Hippocampal formation (tissue), 2 donors: ENCODE results near the gene SWT1.
"Not testable (repeated sequence)": the region's sequence is repeated elsewhere in the genome, so short reads cannot be mapped to it uniquely, and the experiment has no call there.

ENCODE experiments used
- DNase-seq, 2 donors: peaks; one replicate each; lab custom pipeline; 2025; lab: John Stamatoyannopoulos, UW

The SWT1 gene

DNA sequence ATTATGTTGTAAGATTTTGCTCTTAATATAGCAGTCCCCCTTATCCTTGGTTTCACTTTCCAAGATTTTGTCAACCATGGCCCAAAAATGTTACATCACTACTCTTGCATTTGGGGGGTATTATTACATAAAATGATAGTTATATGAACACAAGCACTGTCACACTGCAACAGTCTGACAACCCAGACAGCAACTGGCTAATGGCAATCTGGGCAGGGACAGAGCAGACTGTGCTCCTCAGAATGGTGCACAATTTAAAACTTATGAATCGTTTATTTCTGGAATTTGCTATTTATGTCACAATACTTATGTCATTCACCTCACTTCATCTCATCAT is 162.1 kb downstream of the SWT1 start:
- DNase-seq: no peak

DNA sequence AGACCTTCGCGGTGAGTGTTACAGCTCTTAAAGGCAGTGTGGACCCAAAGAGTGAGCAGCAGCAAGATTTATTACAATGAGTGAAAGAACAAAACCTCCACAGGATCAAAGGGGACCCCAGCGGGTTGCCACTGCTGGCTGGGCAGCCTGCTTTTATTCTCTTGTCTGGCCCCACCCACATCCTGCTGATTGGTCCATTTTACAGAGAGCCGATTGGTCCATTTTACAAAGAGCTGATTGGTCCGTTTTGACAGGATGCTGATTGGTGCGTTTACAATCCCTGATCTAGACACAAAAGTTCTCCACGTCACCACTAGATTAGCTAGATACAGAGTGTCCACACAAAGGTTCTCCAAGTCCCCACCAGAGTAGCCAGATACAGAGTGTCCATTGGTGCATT is 164.1 kb downstream of the SWT1 start:
- not testable (repeated sequence) for DNase-seq

DNA sequence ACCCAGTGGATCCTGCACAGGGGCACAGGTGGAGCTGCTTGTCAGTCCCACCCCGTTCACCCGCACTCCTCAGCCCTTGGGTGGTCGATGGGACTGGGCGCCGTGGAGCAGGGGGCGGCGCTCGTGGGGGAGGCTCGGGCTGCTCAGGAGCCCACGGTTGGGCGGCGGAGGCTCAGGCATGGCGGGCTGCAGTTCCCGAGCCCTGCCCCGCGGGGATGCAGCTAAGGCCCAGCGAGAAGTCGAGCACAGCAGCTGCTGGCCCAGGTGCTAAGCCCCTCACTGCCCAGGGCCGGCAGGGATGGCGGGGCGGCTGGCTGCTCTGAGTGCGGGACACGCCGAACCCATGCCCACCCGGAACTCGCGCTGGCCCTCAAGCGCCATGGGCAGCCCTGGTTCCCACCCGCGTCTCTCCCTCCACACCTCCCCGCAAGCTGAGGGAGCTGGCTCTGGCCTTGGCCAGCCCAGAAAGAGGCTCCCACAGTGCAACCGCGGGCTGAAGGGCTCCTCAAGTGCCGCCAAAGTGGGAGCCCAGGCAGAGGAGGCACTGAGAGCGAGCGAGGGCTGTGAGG is 164.8 kb downstream of the SWT1 start:
- not testable (repeated sequence) for DNase-seq

DNA sequence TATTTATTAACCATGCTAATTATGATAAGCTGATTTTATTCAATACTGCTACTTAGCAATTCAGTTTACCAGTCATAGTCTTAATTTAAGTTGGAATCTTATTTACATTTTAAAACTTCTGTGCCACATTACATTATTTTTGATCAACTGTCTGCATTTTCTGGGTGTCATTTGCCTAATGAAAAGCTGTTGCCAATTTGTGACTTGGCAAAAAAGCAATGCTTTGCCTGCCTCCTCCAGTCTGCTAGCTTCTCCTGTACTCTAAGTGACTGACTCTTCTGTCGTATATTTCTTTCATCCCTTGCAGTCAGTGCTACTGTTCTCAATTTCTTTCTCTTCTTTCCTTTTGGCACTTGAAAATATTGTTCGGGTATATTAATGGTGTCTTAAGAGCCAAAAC is 165.7 kb downstream of the SWT1 start:
- DNase-seq: no peak

DNA sequence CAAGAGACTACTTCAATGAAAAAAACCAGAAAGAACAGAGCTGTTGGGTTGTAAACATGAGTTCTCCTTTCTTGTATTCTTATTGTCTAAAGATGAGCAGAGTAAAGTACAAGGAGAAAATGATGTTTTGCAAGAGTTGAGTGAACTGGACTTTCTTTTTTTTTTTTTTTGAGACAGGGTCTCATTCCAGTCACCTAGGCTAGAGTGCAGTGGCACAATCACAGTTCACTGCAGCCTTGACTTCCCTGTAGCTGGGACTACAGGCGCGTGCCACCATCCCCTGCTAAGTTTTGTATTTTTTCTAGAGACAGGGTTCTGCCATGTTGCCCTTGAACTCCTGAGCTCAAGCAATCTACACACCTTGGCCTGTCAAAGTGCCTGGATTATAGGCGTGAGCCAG is 167.2 kb downstream of the SWT1 start:
- no peak for DNase-seq

DNA sequence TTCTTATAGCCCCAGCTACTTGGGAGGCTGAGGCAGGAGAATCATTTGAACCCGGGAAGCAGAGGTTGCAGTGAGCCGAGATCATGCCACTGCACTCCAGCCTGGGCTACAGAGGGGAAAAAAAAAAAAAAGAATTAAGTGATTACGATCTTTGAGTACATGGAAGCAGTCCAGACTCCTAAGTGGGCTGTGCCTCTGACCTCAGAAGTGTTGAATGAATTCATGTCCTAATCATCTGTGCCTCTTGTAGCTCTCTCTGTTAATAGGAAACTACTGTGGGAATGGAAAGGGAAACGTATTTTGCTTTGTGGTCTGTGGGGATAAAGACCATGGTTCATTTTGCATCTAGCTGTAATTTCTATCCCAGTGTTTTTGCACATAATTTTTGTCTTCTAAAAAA is 168.4 kb downstream of the SWT1 start:
- no peak for DNase-seq

DNA sequence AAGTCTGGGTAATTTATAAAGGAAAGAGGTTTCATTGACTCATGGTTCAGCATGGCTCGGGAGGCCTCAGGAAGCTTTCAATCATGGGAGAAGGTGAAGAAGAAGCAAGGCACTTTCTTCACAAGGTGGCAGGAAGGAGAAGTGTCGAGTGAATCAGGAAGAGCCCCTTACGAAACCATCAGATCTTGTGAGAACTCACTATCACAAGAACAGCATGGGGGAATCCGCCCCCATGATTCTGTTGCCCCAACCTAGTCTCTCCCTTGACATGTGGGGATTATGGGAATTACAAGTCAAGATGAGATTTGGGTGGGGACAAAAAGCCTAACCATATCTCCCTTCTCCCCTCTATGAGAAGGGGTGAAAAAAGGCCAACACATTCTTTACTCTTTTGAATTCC is 171.3 kb downstream of the SWT1 start:
- no peak for DNase-seq

DNA sequence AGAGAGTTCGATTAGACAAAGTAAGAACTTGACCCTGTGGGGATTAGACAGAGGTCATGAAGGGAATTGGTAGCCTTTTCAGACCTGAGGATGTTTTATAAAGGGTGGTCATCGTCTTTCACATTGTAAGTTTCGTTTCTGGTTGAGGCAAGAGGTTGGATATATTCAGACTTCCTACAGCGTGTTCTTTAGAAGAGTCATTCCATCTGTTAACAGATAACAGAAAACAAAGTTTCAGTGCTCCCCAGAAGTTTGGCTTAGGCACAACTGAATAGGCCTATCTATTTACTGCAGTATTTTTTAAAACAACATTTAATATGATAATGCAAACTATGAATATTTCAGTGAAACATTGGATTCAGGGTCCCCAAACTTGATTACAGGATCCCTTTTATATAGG is 177.2 kb downstream of the SWT1 start:
- no peak for DNase-seq

DNA sequence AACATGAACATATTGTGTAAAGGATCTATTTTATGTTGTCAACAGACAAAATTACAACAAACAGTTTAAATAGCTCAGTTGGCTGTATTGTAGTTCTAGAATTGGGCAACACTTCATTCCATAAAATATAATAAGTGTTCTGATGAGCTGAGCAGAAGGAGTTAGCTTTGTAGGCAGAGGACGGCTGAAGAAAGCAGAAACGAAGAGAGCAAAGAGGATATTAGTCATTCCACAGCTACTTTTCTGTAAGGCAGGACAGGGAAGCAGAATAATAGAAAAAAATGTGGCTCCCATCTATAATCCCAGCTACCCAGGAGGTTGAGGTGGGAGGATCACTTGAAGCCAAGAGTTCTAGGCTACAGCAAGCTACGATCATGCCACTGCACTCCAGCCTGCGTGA is 180.3 kb downstream of the SWT1 start:
- no peak for DNase-seq

DNA sequence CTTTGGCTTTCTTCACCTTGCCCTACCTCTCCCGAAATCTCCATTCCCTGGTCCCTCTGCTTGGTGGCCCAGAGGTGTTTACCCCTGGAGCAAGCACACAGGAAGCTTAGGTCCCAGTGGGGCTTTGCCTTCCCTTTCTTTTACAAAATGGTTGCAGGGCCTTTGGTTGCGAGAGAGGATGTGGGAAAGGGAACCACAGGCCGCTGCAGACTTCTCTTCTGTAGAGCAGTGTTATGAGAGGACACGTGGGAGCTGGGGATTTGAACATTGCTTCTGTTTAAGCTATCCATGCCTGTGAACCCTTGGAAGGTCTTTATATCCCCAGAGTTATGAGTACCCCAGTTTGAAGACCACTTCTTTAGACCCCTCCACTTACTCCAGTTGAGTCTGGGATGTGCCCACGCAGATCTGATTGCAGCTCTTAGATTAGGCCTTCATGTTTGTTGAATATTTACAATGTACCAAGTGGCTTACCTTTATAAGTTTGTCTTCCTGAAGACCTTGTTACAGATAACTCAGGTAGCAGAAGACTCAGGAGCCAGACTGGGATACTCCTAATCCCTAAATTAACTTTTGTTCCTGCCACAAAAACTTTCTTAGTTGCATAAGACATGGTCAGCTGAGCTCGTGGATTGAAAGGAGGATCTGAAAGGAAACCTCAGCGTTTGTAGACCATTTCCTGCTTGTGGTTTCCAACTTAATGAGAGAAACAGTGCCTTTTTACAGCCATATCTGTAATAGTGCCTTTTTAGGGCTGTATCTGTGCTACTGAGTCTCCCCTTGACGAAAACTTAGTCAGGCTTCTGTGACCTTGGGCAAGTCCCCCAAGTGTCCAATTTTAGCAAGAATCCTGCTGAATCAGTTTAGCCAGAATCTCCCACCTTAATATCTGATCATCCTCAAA is 182.0 kb downstream of the SWT1 start:
- peak in 1 of 2 donors; percentile 21 for DNase-seq

DNA sequence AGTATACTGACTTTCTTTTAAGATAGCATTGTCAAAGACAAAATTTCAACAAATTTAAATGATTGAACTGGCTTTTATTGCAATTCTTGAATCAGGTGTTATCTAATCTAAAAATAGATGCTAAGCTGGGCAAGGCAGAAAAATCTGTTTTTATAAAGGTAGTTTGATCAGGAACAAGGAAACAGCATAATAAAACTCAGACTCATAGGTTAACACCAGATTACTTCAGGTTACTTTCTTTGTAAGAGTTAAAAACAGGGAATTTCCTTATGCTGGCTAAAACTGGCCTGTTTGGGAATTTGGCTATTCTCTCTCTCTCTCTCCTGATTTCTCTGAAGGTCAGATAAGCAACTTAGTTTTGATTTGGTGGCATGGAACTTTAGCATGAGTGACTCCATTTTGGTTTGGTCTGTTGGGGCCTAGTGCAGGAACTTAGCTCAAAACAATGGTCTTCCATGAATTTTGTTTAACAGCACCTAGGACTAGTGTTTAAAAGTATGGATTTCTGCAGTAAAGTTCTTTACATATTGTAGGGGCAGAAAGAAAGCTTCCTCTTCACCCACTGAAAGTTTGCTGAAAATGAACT is 184.3 kb downstream of the SWT1 start:
- no peak for DNase-seq
